ENCODE measurements around the gene KCNN3.

DNA sequence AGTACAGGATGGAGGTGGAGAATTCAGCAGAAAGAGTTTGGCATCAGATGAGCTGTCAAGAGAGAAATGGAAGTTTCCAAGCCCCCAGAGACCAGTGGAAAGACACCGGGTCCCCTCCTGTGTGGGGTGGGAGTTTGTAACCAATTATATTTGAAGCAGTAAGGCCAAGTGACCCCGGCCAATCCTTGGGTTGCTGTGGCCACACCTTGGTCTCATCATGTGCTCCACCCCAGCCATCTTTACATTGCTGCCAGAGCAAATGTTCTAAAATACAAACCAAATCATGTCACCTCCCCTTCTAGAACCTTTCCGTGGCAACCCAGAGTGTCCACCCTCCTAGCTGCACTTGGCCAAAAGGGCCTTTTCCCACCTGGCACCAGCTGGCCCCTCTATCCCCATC lies 86.1 kb downstream of the KCNN3 start:
- TF ChIP-seq POLR2A (IDR thresholded peaks at IDR 0.05; ENCODE audit: low read depth, low read length) (no peak), POLR2AphosphoS5 (IDR thresholded peaks at IDR 0.05; ENCODE audit: low read depth, low read length) (no peak)
